ENCODE measurements around the gene KCNAB2.

The KCNAB2 gene

GRCh38 chr1:6087958-6088357 is 42.3 kb downstream of the KCNAB2 start:
- no peaks in the 10 kb centered on the region for H3K4me1 ChIP-seq
- TF ChIP-seq CTCF (IDR thresholded peaks at IDR 0.05): no peak
- H3K4me3 ChIP-seq (ENCODE audit: low read depth, low read length): no peak overlapping the region
- H3K79me2 ChIP-seq: no peaks in the 10 kb centered on the region
- no peak overlapping the region for H2AFZ ChIP-seq
- no peak overlapping the region for H3K27ac ChIP-seq
- H3K4me2 ChIP-seq (ENCODE audit: low read length): no peak overlapping the region
- no peak overlapping the region for H3K9ac ChIP-seq
- H3K36me3 ChIP-seq (ENCODE audit: control insufficient read depth, insufficient read depth, low read length): no peaks in the 10 kb centered on the region
- H3K9me3 ChIP-seq (ENCODE audit: control insufficient read depth, low read length): no peaks in the 10 kb centered on the region
- H3K27me3 ChIP-seq (ENCODE audit: control insufficient read depth, insufficient read depth, low read length): no peaks in the 10 kb centered on the region

- no peak for TF ChIP-seq CTCF (IDR thresholded peaks at IDR 0.05)
- Histone ChIP-seq H3K27ac (no peak overlapping the region), H3K9ac (no peak overlapping the region), H3K79me2 (no peaks in the 10 kb centered on the region), H3K4me2 (ENCODE audit: low read length) (no peak overlapping the region), H2AFZ (no peak overlapping the region), H3K27me3 (ENCODE audit: control insufficient read depth, insufficient read depth, low read length) (no peaks in the 10 kb centered on the region), H3K4me3 (ENCODE audit: low read depth, low read length) (no peak overlapping the region), H3K9me3 (ENCODE audit: control insufficient read depth, low read length) (no peaks in the 10 kb centered on the region), H3K4me1 (no peaks in the 10 kb centered on the region), H3K36me3 (ENCODE audit: control insufficient read depth, insufficient read depth, low read length) (no peaks in the 10 kb centered on the region)
Measured at GRCh38 chr1:6088956-6089355, 43.3 kb downstream of the KCNAB2 start.

GRCh38 chr1:6090288-6090687 is 44.6 kb downstream of the KCNAB2 start:
- Histone ChIP-seq H3K4me3 (ENCODE audit: low read depth, low read length) (no peak overlapping the region), H3K27ac (no peak overlapping the region), H2AFZ (no peak overlapping the region), H3K4me2 (ENCODE audit: low read length) (no peak overlapping the region), H3K27me3 (ENCODE audit: control insufficient read depth, insufficient read depth, low read length) (no peaks in the 10 kb centered on the region), H3K9me3 (ENCODE audit: control insufficient read depth, low read length) (no peaks in the 10 kb centered on the region), H3K4me1 (no peaks in the 10 kb centered on the region), H3K79me2 (no peaks in the 10 kb centered on the region), H3K36me3 (ENCODE audit: control insufficient read depth, insufficient read depth, low read length) (no peaks in the 10 kb centered on the region), H3K9ac (no peak overlapping the region)
- no peak for TF ChIP-seq CTCF (IDR thresholded peaks at IDR 0.05)

GRCh38 chr1:6090996-6091822 is 45.5 kb downstream of the KCNAB2 start:
- Histone ChIP-seq H3K9ac (no peak overlapping the region), H3K9me3 (ENCODE audit: control insufficient read depth, low read length) (no peaks in the 10 kb centered on the region), H3K27me3 (ENCODE audit: control insufficient read depth, insufficient read depth, low read length) (no peaks in the 10 kb centered on the region), H3K27ac (no peak overlapping the region), H3K4me2 (ENCODE audit: low read length) (no peak overlapping the region), H3K36me3 (ENCODE audit: control insufficient read depth, insufficient read depth, low read length) (no peaks in the 10 kb centered on the region), H3K79me2 (no peaks in the 10 kb centered on the region), H2AFZ (no peak overlapping the region), H3K4me1 (no peaks in the 10 kb centered on the region), H3K4me3 (ENCODE audit: low read depth, low read length) (no peak overlapping the region)
- TF ChIP-seq CTCF (IDR thresholded peaks at IDR 0.05): no peak

- no peak overlapping the region for H3K9ac ChIP-seq
- H3K4me1 ChIP-seq: no peaks in the 10 kb centered on the region
- H3K27me3 ChIP-seq (ENCODE audit: control insufficient read depth, insufficient read depth, low read length): no peaks in the 10 kb centered on the region
- no peak overlapping the region for H3K27ac ChIP-seq
- no peaks in the 10 kb centered on the region for H3K79me2 ChIP-seq
- no peak overlapping the region for H3K4me2 ChIP-seq (ENCODE audit: low read length)
- TF ChIP-seq CTCF (IDR thresholded peaks at IDR 0.05): no peak
- H3K36me3 ChIP-seq (ENCODE audit: control insufficient read depth, insufficient read depth, low read length): no peaks in the 10 kb centered on the region
- H3K4me3 ChIP-seq (ENCODE audit: low read depth, low read length): no peak overlapping the region
- H2AFZ ChIP-seq: no peak overlapping the region
- no peaks in the 10 kb centered on the region for H3K9me3 ChIP-seq (ENCODE audit: control insufficient read depth, low read length)
Measured at GRCh38 chr1:6091823-6092109, 46.1 kb downstream of the KCNAB2 start.

Data from parathyroid adenoma (tissue), 2 donors.